GM23338 (cell line): ENCODE results near the gene CACNA1C. TPM values are rescaled to one million over a fixed set of nuclear protein-coding genes. Genes with fewer than 3 reads are reported as not detected.

Experiments
- ATAC-seq: fragments of 200-7000 bp; cut with Tn5 transposase; 3 replicates; pipeline ENCODE4 v1.9.1; 2020
- DNase-seq: peaks from one replicate; pipeline ENCODE4 v3.0.0-alpha.2; 2015; ENCODE audit warnings: low spot score
- H2AFZ ChIP-seq: fragments of 200-600 bp; sonication (generic); 2 replicates; pipeline ENCODE4 v1.8.0; 2016; ENCODE audit warnings: antibody characterized with exemption, mild to moderate bottlenecking, moderate library complexity
- H3F3A ChIP-seq: fragments of 200-600 bp; sonication (generic); replicated peaks from 2 replicates; pipeline ENCODE4 v1.8.0; 2017; ENCODE audit warnings: antibody characterized with exemption, mixed run types, low read depth
- H3K27ac ChIP-seq: fragments of 200-600 bp; sonication (generic); 2 replicates; pipeline ENCODE4 v1.6.1; 2016; ENCODE audit warnings: low read depth
- H3K27me3 ChIP-seq: fragments of 200-600 bp; sonication (generic); 2 replicates; pipeline ENCODE4 v1.8.0; 2016; ENCODE audit warnings: mild to moderate bottlenecking, mixed run types, moderate library complexity; ENCODE audit not compliant: insufficient read depth
- H3K36me3 ChIP-seq: fragments of 200-600 bp; sonication (generic); 2 replicates; pipeline ENCODE4 v1.8.0; 2016; ENCODE audit warnings: mild to moderate bottlenecking; ENCODE audit not compliant: insufficient read depth
- H3K4me1 ChIP-seq: fragments of 200-600 bp; sonication (generic); 2 replicates; pipeline ENCODE4 v1.8.0; 2016; ENCODE audit warnings: mild to moderate bottlenecking, moderate library complexity; ENCODE audit not compliant: insufficient read depth
- H3K4me2 ChIP-seq: fragments of 200-600 bp; sonication (generic); 2 replicates; pipeline ENCODE4 v1.7.1; 2017; ENCODE audit warnings: mixed run types
- H3K4me3 ChIP-seq: fragments of 200-600 bp; sonication (generic); 2 replicates; pipeline ENCODE4 v1.6.1; 2016; ENCODE audit warnings: mixed run types
- H3K79me2 ChIP-seq: fragments of 200-600 bp; sonication (generic); replicated peaks from 2 replicates; pipeline ENCODE4 v1.8.0; 2017; ENCODE audit warnings: mild to moderate bottlenecking; ENCODE audit not compliant: insufficient read depth
- H3K9me2 ChIP-seq: fragments of 200-600 bp; sonication (generic); 2 replicates; pipeline ENCODE4 v1.8.0; 2017; ENCODE audit not compliant: insufficient read depth
- H4K20me1 ChIP-seq: fragments of 200-600 bp; sonication (generic); replicated peaks from 2 replicates; pipeline ENCODE4 v1.8.0; 2017; ENCODE audit warnings: mild to moderate bottlenecking; ENCODE audit not compliant: insufficient read depth
- H3K27ac Mint-ChIP-seq: 2 replicates; pipeline ENCODE4 v1.8.0; 2020; ENCODE audit warnings: inconsistent platforms, mild to moderate bottlenecking, moderate library complexity, mixed read lengths
- H3K27me3 Mint-ChIP-seq: 3 replicates; pipeline ENCODE4 v1.8.0; 2022; ENCODE audit warnings: low read depth, mild to moderate bottlenecking, moderate library complexity, mixed read lengths, inconsistent platforms; ENCODE audit not compliant: insufficient read depth, poor library complexity
- H3K36me3 Mint-ChIP-seq: 3 replicates; pipeline ENCODE4 v1.8.0; 2021; ENCODE audit warnings: low read depth, mild to moderate bottlenecking, inconsistent platforms, moderate library complexity, mixed read lengths
- H3K4me1 Mint-ChIP-seq: 3 replicates; pipeline ENCODE4 v1.8.0; 2020; ENCODE audit warnings: mild to moderate bottlenecking, inconsistent platforms, mixed read lengths
- H3K4me3 Mint-ChIP-seq: 3 replicates; pipeline ENCODE4 v1.8.0; 2021; ENCODE audit warnings: moderate library complexity, mild to moderate bottlenecking, inconsistent platforms, mixed read lengths
- H3K9me3 Mint-ChIP-seq: 3 replicates; pipeline ENCODE4 v1.8.0; 2020; ENCODE audit warnings: moderate library complexity, mild to moderate bottlenecking, inconsistent platforms, mixed read lengths
- CREB1 ChIP-seq: fragments of 250-450 bp; sonication (Bioruptor Pico); IDR thresholded peaks from 2 replicates; pipeline ENCODE4 v1.5.0; 2020; ENCODE audit warnings: low read depth, mild to moderate bottlenecking, moderate library complexity
- CTCF ChIP-seq, 2 experiments: fragments of 200-600 bp in 1 of 2; sonication (generic) in 1 of 2; conservative IDR thresholded peaks; 2 replicates each; pipeline versions ENCODE4 v1.5.1 to v1.6.1; 2016 to 2017; ENCODE audit warnings: antibody characterized with exemption in 2 of 2, low read depth in 2 of 2, mild to moderate bottlenecking in 2 of 2, moderate library complexity in 1 of 2
- ETS1 ChIP-seq: IDR thresholded peaks from 2 replicates; pipeline ENCODE4 v1.6.1; 2016; ENCODE audit warnings: antibody characterized with exemption
- EZH2 ChIP-seq: fragments of 200-600 bp; sonication (generic); IDR thresholded peaks from one replicate; pipeline ENCODE4 v1.8.0; 2017; ENCODE audit warnings: antibody characterized with exemption, mild to moderate bottlenecking, low read depth; ENCODE audit not compliant: unreplicated experiment
- EZH2phosphoT487 ChIP-seq: fragments of 200-600 bp; sonication (generic); IDR thresholded peaks from one replicate; pipeline ENCODE4 v1.8.1; 2018; ENCODE audit warnings: antibody characterized with exemption; ENCODE audit not compliant: unreplicated experiment
- JUNB ChIP-seq: IDR thresholded peaks from one replicate; pipeline ENCODE4 v1.6.1; 2016; ENCODE audit warnings: antibody characterized with exemption; ENCODE audit not compliant: unreplicated experiment
- NANOG ChIP-seq: IDR thresholded peaks from 2 replicates; pipeline ENCODE4 v1.6.1; 2016; ENCODE audit warnings: antibody characterized with exemption, borderline replicate concordance
- POLR2AphosphoS5 ChIP-seq: IDR thresholded peaks from 2 replicates; pipeline ENCODE4 v1.6.1; 2016; ENCODE audit warnings: antibody characterized with exemption, low read depth
- REST ChIP-seq: IDR thresholded peaks from one replicate; pipeline ENCODE4 v1.6.1; 2018; ENCODE audit warnings: antibody characterized with exemption; ENCODE audit not compliant: unreplicated experiment
- STAT1 ChIP-seq: IDR thresholded peaks from one replicate; pipeline ENCODE4 v1.6.1; 2016; ENCODE audit warnings: antibody characterized with exemption; ENCODE audit not compliant: unreplicated experiment
- ZNF114 ChIP-seq: fragments of 250-450 bp; sonication (Bioruptor Pico); IDR thresholded peaks from 2 replicates; pipeline ENCODE4 v1.5.0; 2020; ENCODE audit warnings: mild to moderate bottlenecking, moderate library complexity
- ZNF331 ChIP-seq: fragments of 250-450 bp; sonication (Bioruptor Pico); IDR thresholded peaks from 2 replicates; pipeline ENCODE4 v1.5.0; 2020; ENCODE audit warnings: low read depth, mild to moderate bottlenecking, moderate library complexity
- ZNF462 ChIP-seq: fragments of 250-450 bp; sonication (Bioruptor Pico); IDR thresholded peaks from 2 replicates; pipeline ENCODE4 v1.5.0; 2020; ENCODE audit warnings: mild to moderate bottlenecking, moderate library complexity
- polyA plus RNA-seq: library from polyadenylated mRNA; unstranded; fragments of >200 nt; fragmentation: Nextera tagmentation; extraction: Ambion mirVana; gene quantifications from 2 replicates; pipeline ENCODE4 v1.2.1, GENCODE V29; 2016
- total RNA-seq: library from RNA; depleted of rRNA; stranded (reverse); fragments of >200 nt; shearing (Covaris generic); gene quantifications from 2 replicates; pipeline ENCODE4 v1.2.3, GENCODE V29; 2014

CACNA1C gene
- total and polyA plus RNA-seq, 2 experiments from 2014 or later, result 0.78 to 2.1 TPM

- Histone ChIP-seq H3K4me2 (no peak overlapping the region), H3K4me1 (peaks cover 5% of the 10 kb centered on the region; the same call in 1 of the 2 replicates), H2AFZ (no peak overlapping the region), H3K4me3 (no peak overlapping the region), H4K20me1 (no peaks in the 10 kb centered on the region), H3K27ac (no peak overlapping the region), H3F3A (no peaks in the 10 kb centered on the region), H3K9me2 (peaks cover 7% of the 10 kb centered on the region; the same call in 1 of the 2 replicates), H3K79me2 (no peaks in the 10 kb centered on the region), H3K36me3 (no peaks in the 10 kb centered on the region), H3K27me3 (no peaks in the 10 kb centered on the region)
- Mint-ChIP-seq H3K4me3 (no peak overlapping the region), H3K4me1 (peaks cover 7% of the 10 kb centered on the region), H3K27me3 (peaks cover 4% of the 10 kb centered on the region), H3K9me3 (peaks cover 6% of the 10 kb centered on the region; the same call in 2 of the 3 replicates), H3K36me3 (peaks cover 5% of the 10 kb centered on the region; the same call in 1 of the 3 replicates), H3K27ac (no peak overlapping the region)
- no peak for DNase-seq
- no peak for TF ChIP-seq STAT1
- no peak for TF ChIP-seq CREB1 (CRISPR knock-in tag)
- no peak for TF ChIP-seq ZNF462 (CRISPR knock-in tag)
- TF ChIP-seq ZNF114, result no peak
- TF ChIP-seq JUNB, result no peak
- TF ChIP-seq ZNF331 (CRISPR knock-in tag), result no peak
- TF ChIP-seq ETS1, result no peak
- no peak for TF ChIP-seq EZH2phosphoT487
- TF ChIP-seq EZH2, result no peak
- TF ChIP-seq CTCF (conservative IDR thresholded peaks at IDR 0.05; ENCODE audit: low read depth in 2 of 2), result no peak
- no peak for TF ChIP-seq REST
- no peak for TF ChIP-seq POLR2AphosphoS5
- TF ChIP-seq NANOG, result no peak
- ATAC-seq, result no peak
These were observed 86.9 kb downstream of the CACNA1C start for GRCh38 chr12:2139651-2140050.
